ENCODE results near the gene PARP9.
"Not testable (repeated sequence)": the region's sequence is repeated elsewhere in the genome, so short reads cannot be mapped to it uniquely, and the experiment has no call there.

The PARP9 gene

DNA sequence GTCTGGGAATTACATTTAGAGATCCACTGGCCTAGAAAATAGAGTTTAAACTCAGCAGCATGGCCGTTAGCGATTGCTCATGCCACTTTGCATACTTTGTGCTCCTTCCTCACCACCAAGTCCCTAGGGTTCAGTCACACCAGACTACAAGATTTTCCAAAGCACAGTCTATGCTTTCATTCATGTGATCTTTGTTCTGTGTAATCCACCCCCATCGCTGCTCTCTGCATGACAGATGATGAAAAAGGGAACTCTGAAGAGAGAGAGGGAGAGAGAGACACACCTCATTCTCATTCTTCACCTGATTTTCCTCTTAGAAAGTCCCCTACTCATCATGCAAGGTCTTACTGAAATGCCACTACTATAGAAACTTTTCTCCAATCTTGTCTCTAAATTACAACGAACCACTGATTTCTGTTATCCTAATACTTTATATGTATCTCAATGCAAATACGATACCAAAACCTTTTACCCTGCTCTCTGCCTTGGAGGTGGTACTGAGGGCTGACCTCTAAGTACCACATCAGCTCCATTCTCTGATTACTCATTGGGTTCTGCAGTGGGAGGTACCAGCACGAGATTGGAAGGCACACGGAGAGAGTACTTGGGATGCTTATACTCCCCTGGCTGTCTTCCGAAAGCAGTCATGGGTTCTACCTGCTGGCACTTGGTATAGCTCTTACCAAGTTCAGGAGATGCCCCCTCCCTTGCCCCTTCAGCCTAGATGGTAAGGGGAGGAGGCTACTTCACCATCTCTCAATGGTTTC is 12.3 kb upstream of the PARP9 start:
- Histone ChIP-seq H3K4me1 (ENCODE audit: control insufficient read depth, insufficient read depth, low read length, poor library complexity, severe bottlenecking) (peaks cover 5% of the 10 kb centered on the region), H3K36me3 (ENCODE audit: control insufficient read depth, insufficient read depth, low read length) (no peaks in the 10 kb centered on the region), H3K9me3 (ENCODE audit: control insufficient read depth, low read length) (peaks cover 5% of the 10 kb centered on the region), H3K27ac (ENCODE audit: low read depth, low read length, severe bottlenecking) (no peak overlapping the region), H3K4me3 (ENCODE audit: extremely low read depth, insufficient read depth, low read length, poor library complexity, severe bottlenecking) (no peak overlapping the region)
- WGBS, 2 experiments (ENCODE audit: insufficient coverage in 2 of 2): 83 to 90% methylated on average over 4 to 5 of the region's 8 CpGs

- Histone ChIP-seq H3K27ac (ENCODE audit: low read depth, low read length, severe bottlenecking) (peak overlapping the region; percentile 41), H3K4me3 (ENCODE audit: extremely low read depth, insufficient read depth, low read length, poor library complexity, severe bottlenecking) (no peak overlapping the region), H3K4me1 (ENCODE audit: control insufficient read depth, insufficient read depth, low read length, poor library complexity, severe bottlenecking) (peaks cover 8% of the 10 kb centered on the region), H3K36me3 (ENCODE audit: control insufficient read depth, insufficient read depth, low read length) (no peaks in the 10 kb centered on the region), H3K9me3 (ENCODE audit: control insufficient read depth, low read length) (no peaks in the 10 kb centered on the region)
- 41 to 64% methylated on average over 2 of the region's 3 CpGs for WGBS, 2 experiments (ENCODE audit: insufficient coverage in 2 of 2)
Measured at GRCh38 chr3:122572940-122573412, 8.9 kb upstream of the PARP9 start.

DNA sequence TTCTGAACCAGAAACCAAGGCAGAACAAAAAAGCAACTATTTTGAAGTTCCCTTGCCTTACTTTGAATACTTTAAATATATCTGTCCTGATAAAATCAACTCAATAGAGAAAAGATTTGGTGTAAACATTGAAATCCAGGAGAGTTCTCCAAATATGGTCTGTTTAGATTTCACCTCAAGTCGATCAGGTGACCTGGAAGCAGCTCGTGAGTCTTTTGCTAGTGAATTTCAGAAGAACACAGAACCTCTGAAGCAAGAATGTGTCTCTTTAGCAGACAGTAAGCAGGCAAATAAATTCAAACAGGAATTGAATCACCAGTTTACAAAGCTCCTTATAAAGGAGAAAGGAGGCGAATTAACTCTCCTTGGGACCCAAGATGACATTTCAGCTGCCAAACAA is 4.7 kb upstream of the PARP9 start:
- H3K4me1 ChIP-seq (ENCODE audit: control insufficient read depth, insufficient read depth, low read length, poor library complexity, severe bottlenecking): peaks cover 8% of the 10 kb centered on the region
- H3K27ac ChIP-seq (ENCODE audit: low read depth, low read length, severe bottlenecking): no peak overlapping the region
- H3K9me3 ChIP-seq (ENCODE audit: control insufficient read depth, low read length): no peaks in the 10 kb centered on the region
- H3K36me3 ChIP-seq (ENCODE audit: control insufficient read depth, insufficient read depth, low read length): no peaks in the 10 kb centered on the region
- WGBS, 2 experiments (ENCODE audit: insufficient coverage in 2 of 2): 43 to 83% methylated on average over 2 of the region's 3 CpGs
- H3K4me3 ChIP-seq (ENCODE audit: extremely low read depth, insufficient read depth, low read length, poor library complexity, severe bottlenecking): no peak overlapping the region

DNA sequence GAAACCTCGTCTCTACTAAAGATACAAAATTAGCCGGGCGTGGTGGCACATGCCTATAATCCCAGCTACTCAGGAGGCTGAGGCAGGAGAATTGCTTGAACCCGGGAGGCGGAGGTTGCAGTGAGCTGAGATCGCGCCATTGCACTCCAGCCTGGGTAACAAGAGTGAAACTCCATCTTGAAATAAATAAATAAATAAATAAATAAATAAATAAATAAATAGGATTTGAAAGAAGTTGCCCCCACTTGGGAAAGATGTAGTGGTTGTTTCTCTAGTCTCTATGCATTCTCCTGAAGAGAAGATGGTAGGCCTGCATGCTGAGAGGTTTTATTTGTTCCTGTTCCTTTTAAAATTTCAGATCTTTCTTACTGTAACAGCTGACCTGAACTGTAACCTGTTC is 4.0 kb upstream of the PARP9 start:
- WGBS, 2 experiments (ENCODE audit: insufficient coverage in 2 of 2): no CpG with 5 or more reads among the region's 7 CpGs
- not testable (repeated sequence) for H3K27ac ChIP-seq (ENCODE audit: low read depth, low read length, severe bottlenecking); H3K36me3 ChIP-seq (ENCODE audit: control insufficient read depth, insufficient read depth, low read length); H3K4me1 ChIP-seq (ENCODE audit: control insufficient read depth, insufficient read depth, low read length, poor library complexity, severe bottlenecking); H3K4me3 ChIP-seq (ENCODE audit: extremely low read depth, insufficient read depth, low read length, poor library complexity, severe bottlenecking); H3K9me3 ChIP-seq (ENCODE audit: control insufficient read depth, low read length)

DNA sequence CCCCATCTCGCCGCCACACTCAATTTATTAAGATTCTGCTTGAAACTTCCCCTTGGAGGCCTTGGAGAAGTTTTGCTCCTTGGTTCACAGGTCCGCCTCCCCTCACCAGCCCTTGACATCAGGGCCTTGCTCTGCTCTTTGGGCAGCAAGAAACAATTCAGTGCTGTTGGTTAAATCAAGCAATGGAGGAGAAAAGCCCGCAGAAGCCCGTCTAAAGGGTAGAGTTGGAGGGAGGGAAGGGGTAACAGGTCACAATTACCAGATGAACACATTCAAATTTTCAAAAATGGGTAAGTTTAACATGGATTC is 429 bp downstream of the PARP9 start:
- Histone ChIP-seq H3K9me3 (ENCODE audit: control insufficient read depth, low read length) (no peaks in the 10 kb centered on the region), H3K36me3 (ENCODE audit: control insufficient read depth, insufficient read depth, low read length) (no peaks in the 10 kb centered on the region), H3K4me1 (ENCODE audit: control insufficient read depth, insufficient read depth, low read length, poor library complexity, severe bottlenecking) (peaks cover 5% of the 10 kb centered on the region), H3K4me3 (ENCODE audit: extremely low read depth, insufficient read depth, low read length, poor library complexity, severe bottlenecking) (peak overlapping the region; percentile 46), H3K27ac (ENCODE audit: low read depth, low read length, severe bottlenecking) (no peak overlapping the region)
- 82 to 96% methylated on average over 2 to 3 of the region's 5 CpGs for WGBS, 2 experiments (ENCODE audit: insufficient coverage in 2 of 2)

DNA sequence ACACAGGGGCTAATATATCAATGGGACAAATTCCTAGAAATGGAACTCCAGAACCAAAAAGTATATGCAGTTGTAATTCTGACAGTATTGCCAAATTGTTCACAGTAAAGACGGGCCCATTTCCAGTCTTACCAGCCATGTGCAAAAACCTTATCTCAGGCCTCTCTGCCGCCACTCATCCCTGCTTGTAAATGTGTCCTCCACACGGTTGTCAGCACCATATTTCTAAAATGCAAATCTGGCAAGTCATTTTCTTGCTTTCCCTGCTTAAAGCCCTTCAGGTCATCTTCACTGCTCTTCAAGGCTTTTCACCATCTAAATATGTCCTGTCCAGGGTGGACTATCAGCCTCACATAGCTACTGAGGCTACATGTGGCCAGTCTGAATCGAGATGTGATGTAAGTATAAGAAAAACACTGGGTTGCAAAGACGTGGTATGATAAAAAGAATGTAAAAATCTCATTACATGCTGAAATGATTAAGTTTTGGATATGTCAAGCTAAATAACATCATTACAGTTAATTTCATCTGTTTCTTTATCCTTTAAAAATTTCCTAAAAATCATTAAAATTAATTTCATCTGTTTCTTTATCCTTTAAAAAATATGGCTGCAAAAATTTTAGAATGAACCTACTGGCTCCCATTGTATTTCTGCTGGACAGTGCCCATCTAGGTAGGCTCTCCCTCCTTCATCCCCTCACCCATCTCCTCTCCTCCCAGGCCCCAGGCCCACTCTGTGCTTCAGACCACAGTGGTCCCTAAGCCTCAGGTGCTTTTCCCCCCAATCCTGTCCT is 980 bp downstream of the PARP9 start:
- WGBS, 2 experiments (ENCODE audit: insufficient coverage in 2 of 2): 90 to 97% methylated on average over 3 of the region's 5 CpGs
- Histone ChIP-seq H3K27ac (ENCODE audit: low read depth, low read length, severe bottlenecking) (no peak overlapping the region), H3K4me3 (ENCODE audit: extremely low read depth, insufficient read depth, low read length, poor library complexity, severe bottlenecking) (no peak overlapping the region)

GRCh38 chr3:122560680-122561079 is 3.4 kb downstream of the PARP9 start:
- H3K4me1 ChIP-seq (ENCODE audit: control insufficient read depth, insufficient read depth, low read length, poor library complexity, severe bottlenecking): peaks cover 3% of the 10 kb centered on the region
- no peaks in the 10 kb centered on the region for H3K36me3 ChIP-seq (ENCODE audit: control insufficient read depth, insufficient read depth, low read length)
- WGBS, 2 experiments (ENCODE audit: insufficient coverage in 2 of 2): 67% methylated on average over 1 of the region's 1 CpG; no CpG with 5 or more reads in 1 of the 2 experiments
- H3K9me3 ChIP-seq (ENCODE audit: control insufficient read depth, low read length): no peaks in the 10 kb centered on the region
- no peak overlapping the region for H3K4me3 ChIP-seq (ENCODE audit: extremely low read depth, insufficient read depth, low read length, poor library complexity, severe bottlenecking)
- no peak overlapping the region for H3K27ac ChIP-seq (ENCODE audit: low read depth, low read length, severe bottlenecking)

More for the DNA sequence above, 980 bp downstream of the PARP9 start:
- Histone ChIP-seq H3K9me3 (ENCODE audit: control insufficient read depth, low read length) (no peaks in the 10 kb centered on the region), H3K4me1 (ENCODE audit: control insufficient read depth, insufficient read depth, low read length, poor library complexity, severe bottlenecking) (peaks cover 3% of the 10 kb centered on the region), H3K36me3 (ENCODE audit: control insufficient read depth, insufficient read depth, low read length) (no peaks in the 10 kb centered on the region)

- Histone ChIP-seq H3K9me3 (ENCODE audit: control insufficient read depth, low read length) (no peaks in the 10 kb centered on the region), H3K4me3 (ENCODE audit: extremely low read depth, insufficient read depth, low read length, poor library complexity, severe bottlenecking) (no peak overlapping the region), H3K36me3 (ENCODE audit: control insufficient read depth, insufficient read depth, low read length) (no peaks in the 10 kb centered on the region), H3K4me1 (ENCODE audit: control insufficient read depth, insufficient read depth, low read length, poor library complexity, severe bottlenecking) (peaks cover 6% of the 10 kb centered on the region), H3K27ac (ENCODE audit: low read depth, low read length, severe bottlenecking) (no peak overlapping the region)
- WGBS, 2 experiments (ENCODE audit: insufficient coverage in 2 of 2): 44 to 52% methylated on average over 3 of the region's 3 CpGs
Measured at GRCh38 chr3:122559906-122560305, 4.2 kb downstream of the PARP9 start.

DNA sequence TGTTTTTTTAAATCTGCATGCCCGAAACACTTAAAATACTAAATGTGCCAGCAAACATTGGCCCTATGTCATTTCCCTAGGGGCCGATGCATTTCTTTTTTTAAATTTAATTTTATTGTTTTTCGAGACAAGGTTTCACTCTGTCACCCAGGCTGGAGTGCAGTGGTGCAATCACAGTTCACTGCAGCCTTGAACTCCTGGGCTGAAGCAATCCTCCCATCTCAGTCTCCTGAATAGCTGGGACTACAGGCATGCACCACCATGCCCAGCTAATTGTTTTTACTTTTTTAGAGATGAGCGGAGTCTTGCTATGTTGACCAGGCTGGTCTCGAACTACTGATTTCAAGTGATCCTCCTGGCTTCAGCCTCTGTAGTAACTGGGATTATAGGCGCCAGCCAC is 5.5 kb downstream of the PARP9 start:
- Histone ChIP-seq H3K27ac (ENCODE audit: low read depth, low read length, severe bottlenecking) (no peak overlapping the region), H3K4me1 (ENCODE audit: control insufficient read depth, insufficient read depth, low read length, poor library complexity, severe bottlenecking) (peaks cover 6% of the 10 kb centered on the region), H3K9me3 (ENCODE audit: control insufficient read depth, low read length) (no peaks in the 10 kb centered on the region), H3K4me3 (ENCODE audit: extremely low read depth, insufficient read depth, low read length, poor library complexity, severe bottlenecking) (no peak overlapping the region), H3K36me3 (ENCODE audit: control insufficient read depth, insufficient read depth, low read length) (no peaks in the 10 kb centered on the region)
- WGBS, 2 experiments (ENCODE audit: insufficient coverage in 2 of 2): 94 to 95% methylated on average over 3 to 6 of the region's 6 CpGs

- Histone ChIP-seq H3K27ac (ENCODE audit: low read depth, low read length, severe bottlenecking) (no peak overlapping the region), H3K9me3 (ENCODE audit: control insufficient read depth, low read length) (no peaks in the 10 kb centered on the region), H3K4me1 (ENCODE audit: control insufficient read depth, insufficient read depth, low read length, poor library complexity, severe bottlenecking) (peaks cover 6% of the 10 kb centered on the region), H3K4me3 (ENCODE audit: extremely low read depth, insufficient read depth, low read length, poor library complexity, severe bottlenecking) (no peak overlapping the region), H3K36me3 (ENCODE audit: control insufficient read depth, insufficient read depth, low read length) (no peaks in the 10 kb centered on the region)
- 90 to 93% methylated on average over 3 to 5 of the region's 5 CpGs for WGBS, 2 experiments (ENCODE audit: insufficient coverage in 2 of 2)
Measured at GRCh38 chr3:122557356-122557755, 6.7 kb downstream of the PARP9 start.

All from mesodermal cell (in vitro differentiated cells).